HG03520 (cell line): ENCODE measurements around the gene CUX1.
"Not testable (repeated sequence)": the region's sequence is repeated elsewhere in the genome, so short reads cannot be mapped to it uniquely, and the experiment has no call there.

Experiments used
- ATAC-seq: cut with Tn5 transposase; IDR thresholded peaks from one replicate; pipeline ENCODE4 v1.9.1; 2021; ENCODE audit warnings: mild to moderate bottlenecking, moderate library complexity; ENCODE audit not compliant: unreplicated experiment

The CUX1 gene

DNA sequence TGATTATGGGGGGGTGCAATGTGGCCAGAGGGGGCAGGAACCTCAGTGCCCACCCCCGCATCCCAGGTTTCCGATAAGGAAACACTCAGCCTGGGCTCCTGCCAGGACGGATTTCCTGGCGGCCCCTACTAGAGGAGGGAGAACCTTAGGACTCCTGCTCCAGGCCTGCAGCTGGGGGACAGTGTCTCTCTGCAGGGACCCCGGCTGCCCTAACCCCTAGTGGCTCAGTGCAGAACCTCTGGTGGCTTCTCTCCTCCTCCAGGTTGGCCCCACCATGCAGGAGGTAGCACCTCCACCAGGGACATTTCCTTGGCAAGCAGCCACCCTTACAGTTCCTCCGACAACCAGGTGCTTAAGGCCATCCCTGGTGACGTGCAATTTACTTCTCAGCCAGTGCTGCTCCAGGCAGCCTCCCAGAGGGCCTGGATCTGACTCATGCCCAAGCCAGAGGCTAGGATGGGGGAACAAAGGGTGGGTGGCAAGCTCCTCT is 501.1 kb downstream of the CUX1 start:
- no peak for ATAC-seq

DNA sequence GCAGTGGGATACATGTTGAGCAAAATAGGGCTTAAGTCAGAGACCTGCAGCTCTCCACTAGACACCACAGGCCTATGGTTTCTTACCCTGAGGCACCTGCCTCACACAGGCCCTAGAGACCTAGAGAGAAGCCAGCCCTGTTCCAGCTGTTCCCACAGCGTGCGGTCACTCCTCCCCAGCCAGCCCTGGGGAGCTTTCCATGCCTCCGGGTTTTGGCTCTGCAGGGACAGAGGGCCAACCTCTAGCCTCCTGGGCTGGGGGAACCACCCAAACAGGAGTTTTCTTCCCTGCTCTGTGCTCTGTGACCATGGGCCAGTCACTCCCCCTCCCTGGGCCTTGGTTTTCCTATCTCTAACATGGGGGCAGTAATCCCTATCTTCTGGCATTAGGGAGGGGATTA is 502.2 kb downstream of the CUX1 start:
- no peak for ATAC-seq

DNA sequence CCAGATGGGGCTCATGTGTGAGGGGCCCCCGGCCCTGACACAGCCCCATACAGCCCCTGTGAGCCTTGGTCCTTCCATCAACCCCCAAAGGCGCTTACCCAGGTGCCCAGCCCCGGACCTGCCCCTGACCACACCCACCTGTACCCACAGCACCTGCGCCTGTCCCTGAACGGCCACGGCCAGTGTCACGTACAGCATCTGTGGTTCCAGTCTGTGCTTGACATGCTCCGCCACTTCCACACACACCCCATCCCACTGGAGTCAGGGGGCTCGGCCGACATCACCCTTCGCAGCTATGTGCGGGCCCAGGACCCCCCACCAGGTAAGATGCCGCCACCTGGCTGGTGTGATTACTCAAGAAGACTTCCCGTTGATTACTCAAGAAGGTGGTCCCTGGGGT is 502.8 kb downstream of the CUX1 start:
- no peak for ATAC-seq

DNA sequence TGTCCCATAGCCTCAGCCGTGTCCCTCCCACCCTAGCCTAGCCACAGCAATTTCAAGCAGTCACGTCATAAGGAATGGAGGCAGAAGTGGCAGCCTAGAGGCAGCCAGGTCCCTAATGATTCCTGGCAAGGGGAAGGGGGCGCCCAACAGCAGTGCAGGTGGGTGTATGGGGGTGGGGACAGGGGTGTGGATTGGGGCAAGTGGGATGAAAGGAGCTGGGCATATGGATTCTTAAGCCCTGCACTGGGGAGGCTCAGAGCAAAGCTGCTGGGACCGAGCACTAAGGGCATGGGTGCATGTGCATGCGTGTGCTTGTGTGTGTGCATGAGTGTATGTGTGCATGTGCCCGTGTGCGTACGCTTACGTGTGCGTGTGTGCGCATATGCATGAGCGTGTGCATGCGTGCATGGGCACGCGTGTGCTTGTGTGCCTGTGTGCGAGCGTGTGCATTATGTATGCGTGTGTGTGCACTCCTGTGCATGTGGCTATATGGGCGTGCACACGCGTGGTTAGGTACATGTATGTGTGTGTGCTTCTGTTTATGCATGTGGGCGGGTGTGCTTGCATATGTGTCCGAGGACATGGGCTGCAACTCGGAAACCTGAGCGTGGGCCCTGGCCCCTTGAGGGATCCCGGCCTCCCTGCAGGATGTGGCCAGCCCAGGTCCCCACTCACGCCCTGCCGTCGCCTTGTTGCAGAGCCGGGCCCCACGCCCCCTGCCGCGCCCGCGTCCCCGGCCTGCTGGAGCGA is 503.4 kb downstream of the CUX1 start:
- no peak for ATAC-seq

DNA sequence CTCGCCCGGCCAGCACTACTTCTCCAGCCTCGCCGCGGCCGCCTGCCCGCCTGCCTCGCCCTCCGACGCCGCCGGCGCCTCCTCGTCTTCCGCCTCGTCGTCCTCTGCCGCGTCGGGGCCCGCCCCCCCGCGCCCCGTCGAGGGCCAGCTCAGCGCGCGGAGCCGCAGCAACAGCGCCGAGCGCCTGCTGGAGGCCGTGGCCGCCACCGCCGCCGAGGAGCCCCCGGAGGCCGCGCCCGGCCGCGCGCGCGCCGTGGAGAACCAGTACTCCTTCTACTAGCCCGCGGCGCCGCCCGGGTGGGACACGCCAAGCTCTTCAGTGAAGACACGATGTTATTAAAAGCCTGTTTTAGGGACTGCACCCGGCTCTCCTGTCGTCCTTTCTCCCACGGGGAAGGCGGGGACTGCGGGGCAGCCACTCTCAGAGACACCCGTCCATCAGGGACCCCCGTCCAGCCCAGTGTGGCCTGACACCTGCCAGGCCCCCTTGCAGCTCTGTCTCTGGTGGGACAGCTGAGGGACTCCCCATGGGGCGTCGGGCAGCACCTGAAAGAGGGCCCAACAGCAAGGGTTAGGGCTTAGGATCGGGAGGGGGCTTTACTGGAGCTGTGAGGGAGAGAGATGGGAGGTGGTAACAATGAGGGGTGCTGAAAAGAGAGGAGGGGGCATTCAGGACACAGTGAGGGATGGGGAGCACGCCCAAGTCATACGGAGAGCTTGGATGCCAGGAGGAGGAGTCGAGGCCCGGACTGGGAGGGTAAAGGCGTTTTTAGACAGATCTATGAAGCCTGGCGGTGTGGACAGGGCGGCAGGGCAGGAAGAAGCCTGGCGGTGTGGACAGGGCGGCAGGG is 504.1 kb downstream of the CUX1 start:
- ATAC-seq = no peak

DNA sequence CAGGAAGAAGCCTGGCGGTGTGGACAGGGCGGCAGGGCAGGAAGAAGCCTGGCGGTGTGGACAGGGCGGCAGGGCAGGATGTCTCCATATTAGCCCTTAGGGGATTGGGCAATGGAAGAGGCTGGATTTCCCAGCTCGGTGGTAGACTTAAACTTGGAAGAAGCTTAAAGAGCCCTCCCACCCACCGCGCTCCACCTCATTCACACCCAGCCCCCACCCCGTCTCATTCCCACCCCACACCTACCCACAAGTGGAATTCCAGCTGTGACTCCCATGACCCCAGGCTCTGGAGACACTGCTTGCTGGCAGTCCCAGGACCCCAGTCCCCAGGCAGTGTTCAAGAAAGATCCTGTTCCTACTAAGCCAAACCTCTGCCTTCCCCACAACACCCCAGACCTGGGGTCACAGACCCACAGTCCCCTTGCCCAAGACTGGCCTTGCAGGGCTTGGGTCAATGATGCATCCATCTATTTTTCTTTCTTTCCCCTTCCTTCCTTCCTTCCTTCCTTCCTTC is 504.8 kb downstream of the CUX1 start:
- no peak for ATAC-seq

DNA sequence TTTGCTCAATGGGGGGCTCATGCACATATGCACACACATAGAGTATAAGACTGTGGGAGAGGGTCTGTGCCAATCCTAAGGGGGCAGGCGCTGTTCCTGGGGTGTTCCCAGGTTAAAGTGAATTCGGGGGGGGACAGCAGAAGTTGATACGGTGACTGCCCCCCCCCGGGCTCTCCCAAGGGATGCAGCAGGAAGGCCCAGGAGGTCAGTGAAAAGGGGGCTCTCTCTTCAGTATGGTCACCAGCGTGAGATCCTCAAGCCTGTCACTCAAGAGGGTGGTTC is 506.4 kb downstream of the CUX1 start:
- ATAC-seq = no peak

DNA sequence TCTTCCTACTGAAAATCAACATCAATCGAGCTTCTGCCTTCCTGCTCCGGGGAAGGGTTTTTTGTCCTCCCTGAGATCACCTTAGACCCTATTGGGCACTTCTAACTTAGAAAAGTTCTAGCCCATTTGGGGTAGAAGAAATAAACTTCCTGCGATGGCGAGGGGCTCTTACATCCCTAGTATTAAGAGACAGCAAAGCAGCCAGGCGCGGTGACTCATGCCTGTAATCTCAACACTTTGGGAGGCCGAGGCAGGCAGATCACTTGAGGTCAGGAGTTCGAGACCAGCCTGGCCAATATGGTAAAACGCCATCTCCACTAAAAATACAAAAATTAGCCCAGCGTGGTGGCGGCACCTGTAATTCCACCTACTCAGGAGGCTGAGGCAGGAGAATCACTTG is 507.7 kb downstream of the CUX1 start:
- not testable (repeated sequence) for ATAC-seq

DNA sequence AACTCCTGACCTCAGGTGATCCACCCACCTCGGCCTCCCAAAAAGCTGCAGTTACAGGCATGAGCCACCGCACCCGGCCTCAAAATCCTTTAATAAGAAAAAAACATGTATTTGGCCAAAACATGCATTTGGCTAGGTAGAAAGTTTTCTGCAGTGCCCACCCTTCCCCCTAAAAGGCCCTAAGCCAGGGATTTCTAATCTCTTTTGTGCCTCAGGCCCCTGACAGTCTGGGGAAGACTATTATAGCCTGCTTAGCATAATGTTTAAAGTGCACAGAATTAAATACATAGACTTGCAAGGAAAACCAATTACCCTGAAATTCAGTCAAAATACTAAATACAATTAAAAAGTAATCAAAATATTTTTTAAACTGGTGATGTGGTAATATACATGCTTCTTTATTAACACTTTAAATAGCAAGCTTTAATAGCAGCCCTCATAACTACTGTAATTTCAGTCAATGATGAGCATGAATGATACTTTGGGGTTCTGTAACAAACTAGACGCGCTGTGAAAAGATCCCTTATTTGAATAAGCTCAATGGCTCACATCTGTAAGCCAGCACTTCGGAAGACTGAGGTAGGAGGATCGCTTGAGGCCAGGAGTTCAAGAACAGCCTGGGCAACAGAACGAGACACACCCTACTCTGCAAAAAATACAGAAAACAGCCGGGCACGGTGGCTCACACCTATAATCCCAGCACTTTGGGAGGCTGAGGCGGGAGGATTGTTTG is 508.9 kb downstream of the CUX1 start:
- ATAC-seq = no peak

DNA sequence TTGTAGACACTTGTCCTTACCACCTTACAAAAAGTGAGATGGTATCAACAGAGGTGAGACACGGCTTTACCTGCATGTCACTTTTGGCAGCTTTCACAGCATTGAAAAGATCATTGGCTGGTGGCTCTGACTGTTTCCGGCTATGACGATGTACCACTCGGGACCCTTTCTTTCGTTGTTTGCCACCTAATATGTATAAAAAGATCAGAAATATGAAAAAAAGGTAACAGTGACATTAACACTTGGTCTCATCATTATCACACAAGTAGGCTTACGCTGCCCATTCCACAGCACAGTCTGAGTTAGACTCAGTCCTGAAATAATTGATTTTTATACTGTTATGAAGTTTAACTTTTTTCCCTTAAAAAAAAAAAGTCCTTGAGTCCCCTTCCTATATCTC is 509.8 kb downstream of the CUX1 start:
- ATAC-seq = not testable (repeated sequence)

DNA sequence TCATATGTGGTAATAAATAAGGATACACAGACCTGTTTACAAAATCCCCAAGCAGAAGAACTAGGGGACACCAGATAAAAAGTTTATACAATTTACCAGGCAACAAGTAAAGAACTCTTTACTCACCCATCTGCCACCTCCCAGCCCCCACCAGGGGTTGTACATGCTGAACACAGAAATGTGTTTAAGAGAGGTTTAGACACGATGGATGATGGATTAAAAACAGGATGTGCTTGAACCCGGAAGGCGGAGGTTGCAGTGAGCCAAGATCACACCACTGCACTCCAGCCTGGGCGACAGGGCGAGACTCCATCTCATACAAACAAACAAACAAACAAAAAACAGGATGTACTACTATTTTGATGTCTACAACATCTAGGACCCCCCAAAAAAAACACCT is 511.4 kb downstream of the CUX1 start:
- ATAC-seq = not testable (repeated sequence)

DNA sequence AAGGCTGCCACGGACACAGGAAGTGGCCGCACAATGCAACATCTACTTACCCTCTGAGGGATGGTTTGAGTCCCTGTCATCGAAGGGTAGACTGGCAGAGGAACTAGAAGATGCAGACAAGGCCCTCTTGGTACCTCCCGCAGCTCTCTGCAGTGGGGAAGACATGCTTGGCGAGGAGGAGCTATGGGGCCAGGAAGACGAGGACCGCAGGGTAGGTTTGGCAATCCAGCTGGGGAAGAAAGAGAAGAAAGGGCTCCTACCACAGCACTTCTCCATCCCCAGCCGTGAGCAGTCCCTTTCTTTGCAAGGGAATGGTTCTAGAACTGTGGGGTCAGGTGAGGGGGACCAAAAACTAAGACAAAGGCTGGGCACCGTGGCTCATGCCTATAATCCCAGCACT is 511.9 kb downstream of the CUX1 start:
- not testable (repeated sequence) for ATAC-seq

DNA sequence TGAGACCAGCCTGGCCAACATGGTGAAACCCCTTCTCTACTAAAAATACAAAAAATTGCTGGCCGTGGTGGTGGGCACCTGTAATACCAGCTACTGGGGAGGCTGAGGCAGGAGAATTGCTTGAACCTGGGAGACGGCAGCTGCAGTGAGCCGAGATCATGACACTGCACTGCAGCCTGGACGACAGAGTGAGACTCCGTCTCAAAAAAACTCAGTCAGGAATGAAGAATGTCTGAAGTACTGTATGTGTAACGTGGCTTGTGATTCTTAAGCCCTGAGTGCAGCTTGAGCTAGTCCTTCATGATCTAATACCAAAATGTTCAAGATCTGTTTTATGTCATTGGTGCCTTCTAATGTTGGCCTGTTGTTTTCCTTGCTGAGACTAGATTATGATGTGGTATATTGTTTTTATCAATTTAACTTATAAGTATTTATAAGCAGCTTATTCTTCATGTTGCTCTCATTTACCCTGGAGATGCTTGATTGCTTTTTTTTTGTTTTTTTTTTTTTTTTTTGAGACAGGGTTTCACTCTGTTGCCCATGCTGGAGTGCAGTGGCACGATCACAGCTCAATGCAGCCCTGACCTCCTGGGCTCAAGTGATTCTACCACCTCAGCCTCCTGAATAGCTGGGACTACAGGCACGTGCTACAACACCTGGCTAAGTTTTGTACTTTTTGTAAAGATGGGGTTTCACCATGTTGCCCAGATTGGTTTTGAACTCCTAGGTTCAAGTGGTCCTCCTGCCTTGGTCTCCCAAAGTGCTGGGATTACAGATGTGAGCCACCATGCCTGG is 513.4 kb downstream of the CUX1 start:
- ATAC-seq = not testable (repeated sequence)
